Endodermal cell (in vitro differentiated cells): Measurements from ENCODE around the gene GAGE12F. TPM values are rescaled to one million over a fixed set of nuclear protein-coding genes. Genes with fewer than 3 reads are reported as not detected.
"Not testable (repeated sequence)": the region's sequence is repeated elsewhere in the genome, so short reads cannot be mapped to it uniquely, and the experiment has no call there.

Experiments used
- DNase-seq: peaks from one replicate; pipeline ENCODE4 v3.0.0-alpha.2; 2017
- H3K27ac ChIP-seq: 2 replicates; pipeline ENCODE4 v1.5.1; 2013; ENCODE audit warnings: mild to moderate bottlenecking, low read depth, low read length, moderate library complexity
- H3K27me3 ChIP-seq: 2 replicates; pipeline ENCODE4 v1.6.1; 2013; ENCODE audit warnings: mild to moderate bottlenecking, low read length, moderate library complexity; ENCODE audit not compliant: insufficient read depth, control insufficient read depth, poor library complexity, severe bottlenecking
- H3K36me3 ChIP-seq: 2 replicates; pipeline ENCODE4 v1.7.0; 2013; ENCODE audit warnings: mild to moderate bottlenecking, low read length, moderate library complexity; ENCODE audit not compliant: control insufficient read depth, insufficient read depth
- H3K4me1 ChIP-seq: one replicate; pipeline ENCODE4 v1.7.0; 2013; ENCODE audit warnings: low read length; ENCODE audit not compliant: control insufficient read depth, insufficient read depth
- H3K4me3 ChIP-seq: 2 replicates; pipeline ENCODE4 v1.5.1; 2013; ENCODE audit warnings: mild to moderate bottlenecking, low read length, moderate library complexity
- H3K9ac ChIP-seq: 2 replicates; pipeline ENCODE4 v1.6.1; 2013; ENCODE audit warnings: mild to moderate bottlenecking, low read length, moderate library complexity; ENCODE audit not compliant: poor library complexity, severe bottlenecking; ENCODE audit errors: extremely low read depth
- H3K9me3 ChIP-seq: 2 replicates; pipeline ENCODE4 v1.6.1; 2013; ENCODE audit warnings: mild to moderate bottlenecking, low read length, moderate library complexity; ENCODE audit not compliant: control insufficient read depth
- H3K27ac Mint-ChIP-seq: 2 replicates; pipeline ENCODE4 v1.8.0; 2020; ENCODE audit warnings: mixed read lengths
- H3K27me3 Mint-ChIP-seq: 2 replicates; pipeline ENCODE4 v1.8.0; 2021; ENCODE audit warnings: mild to moderate bottlenecking, mixed read lengths; ENCODE audit not compliant: insufficient read depth
- H3K36me3 Mint-ChIP-seq: 2 replicates; pipeline ENCODE4 v1.8.0; 2020; ENCODE audit warnings: low read depth, mixed read lengths
- H3K4me1 Mint-ChIP-seq: 2 replicates; pipeline ENCODE4 v1.8.0; 2020; ENCODE audit warnings: mixed read lengths
- H3K4me3 Mint-ChIP-seq: 2 replicates; pipeline ENCODE4 v1.8.0; 2020; ENCODE audit warnings: mild to moderate bottlenecking, moderate library complexity, mixed read lengths
- H3K9me3 Mint-ChIP-seq: 2 replicates; pipeline ENCODE4 v1.8.0; 2020; ENCODE audit warnings: mild to moderate bottlenecking, mixed read lengths
- WGBS, 2 experiments: methylation state at CpG; one replicate each; pipeline versions ENCODE4 v1.1.5 to v1.1.7; 2013; ENCODE audit warnings: missing lambda C conversion rate in 2 of 2, mixed read lengths in 1 of 2; ENCODE audit not compliant: insufficient coverage in 1 of 2, insufficient read length in 1 of 2; 5-methylcytosine and 5-hydroxymethylcytosine counted together
- long read RNA-seq, 4 experiments: library from polyadenylated mRNA in 2 of 4; library from RNA in 1 of 4; library from capped mRNA in 1 of 4; stranded (forward) in 3 of 4; unstranded in 1 of 4; transcript quantifications; one replicate each; pipeline ENCODE4 v2.0.0, GENCODE V29; 2020 to 2021; ENCODE audit warnings: inconsistent platforms in 1 of 4
- polyA plus RNA-seq, 2 experiments: library from polyadenylated mRNA; stranded (reverse); fragments of 50-300 nt; gene quantifications; one replicate each; pipeline ENCODE4 v1.2.3, GENCODE V29; 2013
- total RNA-seq, 2 donors: library from RNA; stranded (reverse); fragmentation: NEBNext Ultra II Directional in 1 of 2; extraction: Animal tissue kit (Norgen Biotek cat#: 25700) in 1 of 2; gene quantifications; 2 replicates in 1 of 2; 3 replicates in 1 of 2; pipeline ENCODE4 v1.2.1, GENCODE V29; 2021

The GAGE12F gene, protein sequence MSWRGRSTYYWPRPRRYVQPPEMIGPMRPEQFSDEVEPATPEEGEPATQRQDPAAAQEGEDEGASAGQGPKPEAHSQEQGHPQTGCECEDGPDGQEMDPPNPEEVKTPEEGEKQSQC
- not detected for total RNA-seq
- not detected for polyA plus RNA-seq (2013, experiment 1 of 2)
- not detected for polyA plus RNA-seq (2013, experiment 2 of 2)
- long read RNA-seq, experiment 1: 0 reads
- long read RNA-seq, experiment 2: 0 reads
- long read RNA-seq, experiment 3: 0 reads
- long read RNA-seq, experiment 4: 0 reads

DNA sequence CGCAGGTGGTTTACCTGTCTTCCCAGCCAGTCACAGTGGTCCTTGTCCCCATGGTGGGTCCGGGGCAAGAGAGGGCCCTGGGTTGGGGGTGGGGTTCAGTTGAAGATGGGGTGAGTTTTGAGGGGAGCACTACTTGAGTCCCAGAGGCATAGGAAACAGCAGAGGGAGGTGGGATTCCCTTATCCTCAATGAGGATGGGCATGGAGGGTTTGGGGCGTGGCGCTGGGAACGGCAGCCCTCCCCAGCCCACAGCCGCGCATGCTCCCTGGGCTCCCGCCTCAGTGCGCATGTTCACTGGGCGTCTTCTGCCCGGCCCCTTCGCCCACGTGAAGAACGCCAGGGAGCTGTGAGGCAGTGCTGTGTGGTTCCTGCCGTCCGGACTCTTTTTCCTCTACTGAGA, at the start of gene GAGE12F:
Gene GAGE12F (plus strand): TSS at position 301 of the 400 bp plus-strand sequence. CDS start 1,155 bp downstream, outside the sequence.
- H3K9ac ChIP-seq, H3K4me1 ChIP-seq, H3K27me3 Mint-ChIP-seq, H3K27ac Mint-ChIP-seq, H3K9me3 Mint-ChIP-seq, H3K9me3 ChIP-seq, H3K27ac ChIP-seq, H3K27me3 ChIP-seq, H3K36me3 Mint-ChIP-seq, H3K36me3 ChIP-seq, H3K4me3 ChIP-seq, H3K4me3 Mint-ChIP-seq, H3K4me1 Mint-ChIP-seq, DNase-seq: not testable (repeated sequence)
- no CpG with 5 or more reads among the region's 16 CpGs for WGBS, 2 experiments

DNA sequence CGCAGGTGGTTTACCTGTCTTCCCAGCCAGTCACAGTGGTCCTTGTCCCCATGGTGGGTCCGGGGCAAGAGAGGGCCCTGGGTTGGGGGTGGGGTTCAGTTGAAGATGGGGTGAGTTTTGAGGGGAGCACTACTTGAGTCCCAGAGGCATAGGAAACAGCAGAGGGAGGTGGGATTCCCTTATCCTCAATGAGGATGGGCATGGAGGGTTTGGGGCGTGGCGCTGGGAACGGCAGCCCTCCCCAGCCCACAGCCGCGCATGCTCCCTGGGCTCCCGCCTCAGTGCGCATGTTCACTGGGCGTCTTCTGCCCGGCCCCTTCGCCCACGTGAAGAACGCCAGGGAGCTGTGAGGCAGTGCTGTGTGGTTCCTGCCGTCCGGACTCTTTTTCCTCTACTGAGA, 28.8 kb upstream of the GAGE12F start, which contains the start of gene GAGE12C:
Gene GAGE12C (plus strand): TSS at position 301 of the 400 bp plus-strand sequence. CDS start 1,155 bp downstream, outside the sequence.
- H3K27ac Mint-ChIP-seq, H3K27ac ChIP-seq, DNase-seq, H3K36me3 Mint-ChIP-seq, H3K9me3 ChIP-seq, H3K36me3 ChIP-seq, H3K4me1 ChIP-seq, H3K4me3 Mint-ChIP-seq, H3K27me3 Mint-ChIP-seq, H3K9me3 Mint-ChIP-seq, H3K9ac ChIP-seq, H3K4me1 Mint-ChIP-seq, H3K4me3 ChIP-seq, H3K27me3 ChIP-seq: not testable (repeated sequence)
- no CpG with 5 or more reads among the region's 16 CpGs for WGBS, 2 experiments

DNA sequence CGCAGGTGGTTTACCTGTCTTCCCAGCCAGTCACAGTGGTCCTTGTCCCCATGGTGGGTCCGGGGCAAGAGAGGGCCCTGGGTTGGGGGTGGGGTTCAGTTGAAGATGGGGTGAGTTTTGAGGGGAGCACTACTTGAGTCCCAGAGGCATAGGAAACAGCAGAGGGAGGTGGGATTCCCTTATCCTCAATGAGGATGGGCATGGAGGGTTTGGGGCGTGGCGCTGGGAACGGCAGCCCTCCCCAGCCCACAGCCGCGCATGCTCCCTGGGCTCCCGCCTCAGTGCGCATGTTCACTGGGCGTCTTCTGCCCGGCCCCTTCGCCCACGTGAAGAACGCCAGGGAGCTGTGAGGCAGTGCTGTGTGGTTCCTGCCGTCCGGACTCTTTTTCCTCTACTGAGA, 19.2 kb upstream of the GAGE12F start, which contains the start of gene GAGE12D:
Gene GAGE12D (plus strand): TSS at position 301 of the 400 bp plus-strand sequence. CDS start 1,155 bp downstream, outside the sequence.
- H3K27me3 ChIP-seq, DNase-seq, H3K4me3 ChIP-seq, H3K36me3 ChIP-seq, H3K9ac ChIP-seq, H3K4me1 Mint-ChIP-seq, H3K27me3 Mint-ChIP-seq, H3K27ac ChIP-seq, H3K27ac Mint-ChIP-seq, H3K4me3 Mint-ChIP-seq, H3K36me3 Mint-ChIP-seq, H3K9me3 Mint-ChIP-seq, H3K4me1 ChIP-seq, H3K9me3 ChIP-seq: not testable (repeated sequence)
- no CpG with 5 or more reads among the region's 16 CpGs for WGBS, 2 experiments

DNA sequence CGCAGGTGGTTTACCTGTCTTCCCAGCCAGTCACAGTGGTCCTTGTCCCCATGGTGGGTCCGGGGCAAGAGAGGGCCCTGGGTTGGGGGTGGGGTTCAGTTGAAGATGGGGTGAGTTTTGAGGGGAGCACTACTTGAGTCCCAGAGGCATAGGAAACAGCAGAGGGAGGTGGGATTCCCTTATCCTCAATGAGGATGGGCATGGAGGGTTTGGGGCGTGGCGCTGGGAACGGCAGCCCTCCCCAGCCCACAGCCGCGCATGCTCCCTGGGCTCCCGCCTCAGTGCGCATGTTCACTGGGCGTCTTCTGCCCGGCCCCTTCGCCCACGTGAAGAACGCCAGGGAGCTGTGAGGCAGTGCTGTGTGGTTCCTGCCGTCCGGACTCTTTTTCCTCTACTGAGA, 9.7 kb upstream of the GAGE12F start, which contains the start of gene GAGE12E:
Gene GAGE12E (plus strand): TSS at position 301 of the 400 bp plus-strand sequence. CDS start 1,155 bp downstream, outside the sequence.
- H3K27me3 Mint-ChIP-seq, H3K36me3 Mint-ChIP-seq, H3K4me1 ChIP-seq, H3K4me1 Mint-ChIP-seq, H3K4me3 Mint-ChIP-seq, H3K9me3 ChIP-seq, H3K9ac ChIP-seq, H3K27ac ChIP-seq, H3K4me3 ChIP-seq, H3K9me3 Mint-ChIP-seq, DNase-seq, H3K36me3 ChIP-seq, H3K27me3 ChIP-seq, H3K27ac Mint-ChIP-seq: not testable (repeated sequence)
- WGBS, 2 experiments: no CpG with 5 or more reads among the region's 16 CpGs

DNA sequence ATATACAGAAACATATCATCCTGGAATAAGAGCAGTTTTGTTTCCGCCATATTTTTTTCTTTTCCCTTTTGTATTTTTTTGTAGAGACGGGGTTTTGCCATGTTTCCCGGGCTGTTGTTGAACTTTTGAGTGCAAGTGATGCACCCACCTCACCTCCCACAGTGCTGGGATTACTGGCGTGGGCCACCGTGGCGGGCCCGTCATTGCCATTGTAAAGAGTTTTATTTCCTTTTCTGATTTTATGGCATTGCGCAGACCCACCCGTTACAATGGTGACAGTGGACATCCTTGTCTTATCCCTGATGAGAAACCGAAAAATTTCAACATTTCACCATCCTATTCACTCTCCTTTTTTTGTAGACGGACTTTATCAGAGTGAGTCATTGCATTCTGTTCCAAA, 8.1 kb downstream of the GAGE12F start:
- WGBS, 2 experiments: no CpG with 5 or more reads among the region's 11 CpGs
- not testable (repeated sequence) for H3K4me1 Mint-ChIP-seq

DNA sequence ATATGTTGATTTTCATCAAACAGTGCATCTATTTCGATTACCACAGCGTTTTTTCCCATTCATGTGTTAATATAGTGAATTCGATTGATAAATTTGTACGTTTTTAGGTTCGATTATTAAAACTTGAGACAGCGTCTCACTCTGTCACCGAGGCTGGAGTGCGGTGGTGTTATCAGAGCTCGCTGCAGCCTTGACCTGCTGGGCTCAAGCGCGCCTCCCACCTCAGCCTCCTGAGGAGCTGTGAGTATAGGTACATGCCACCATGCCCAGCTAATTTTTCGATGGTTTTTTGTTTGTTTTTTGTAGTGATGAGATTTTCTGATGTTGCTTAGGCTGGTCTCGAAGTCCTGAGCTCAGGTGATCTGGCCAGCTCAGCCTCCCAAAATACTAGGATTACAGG, 8.5 kb downstream of the GAGE12F start:
- not testable (repeated sequence) for H3K4me3 Mint-ChIP-seq, H3K36me3 Mint-ChIP-seq, H3K27ac Mint-ChIP-seq, H3K27me3 ChIP-seq, H3K9ac ChIP-seq, H3K9me3 Mint-ChIP-seq, H3K4me1 Mint-ChIP-seq, H3K36me3 ChIP-seq, DNase-seq, H3K4me3 ChIP-seq, H3K9me3 ChIP-seq, H3K27ac ChIP-seq, H3K4me1 ChIP-seq, H3K27me3 Mint-ChIP-seq
- WGBS, 2 experiments: 96% methylated on average over 7 of the region's 13 CpGs; no CpG with 5 or more reads in 1 of the 2 experiments

More for the DNA sequence above, 8.1 kb downstream of the GAGE12F start:
- H3K36me3 ChIP-seq, H3K9ac ChIP-seq, H3K27ac ChIP-seq, H3K4me1 ChIP-seq, H3K27ac Mint-ChIP-seq, H3K4me3 Mint-ChIP-seq, H3K9me3 ChIP-seq, H3K27me3 ChIP-seq, H3K36me3 Mint-ChIP-seq, H3K9me3 Mint-ChIP-seq, DNase-seq, H3K27me3 Mint-ChIP-seq, H3K4me3 ChIP-seq: not testable (repeated sequence)

DNA sequence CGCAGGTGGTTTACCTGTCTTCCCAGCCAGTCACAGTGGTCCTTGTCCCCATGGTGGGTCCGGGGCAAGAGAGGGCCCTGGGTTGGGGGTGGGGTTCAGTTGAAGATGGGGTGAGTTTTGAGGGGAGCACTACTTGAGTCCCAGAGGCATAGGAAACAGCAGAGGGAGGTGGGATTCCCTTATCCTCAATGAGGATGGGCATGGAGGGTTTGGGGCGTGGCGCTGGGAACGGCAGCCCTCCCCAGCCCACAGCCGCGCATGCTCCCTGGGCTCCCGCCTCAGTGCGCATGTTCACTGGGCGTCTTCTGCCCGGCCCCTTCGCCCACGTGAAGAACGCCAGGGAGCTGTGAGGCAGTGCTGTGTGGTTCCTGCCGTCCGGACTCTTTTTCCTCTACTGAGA, 9.5 kb downstream of the GAGE12F start, which contains the start of gene GAGE12G:
Gene GAGE12G (plus strand): TSS at position 301 of the 400 bp plus-strand sequence. CDS start 1,155 bp downstream, outside the sequence.
- not testable (repeated sequence) for H3K36me3 Mint-ChIP-seq, H3K4me1 ChIP-seq, H3K9ac ChIP-seq, H3K4me3 ChIP-seq, H3K27me3 Mint-ChIP-seq, H3K27ac Mint-ChIP-seq, H3K9me3 Mint-ChIP-seq, H3K27ac ChIP-seq, H3K4me1 Mint-ChIP-seq, H3K9me3 ChIP-seq, H3K27me3 ChIP-seq, DNase-seq, H3K4me3 Mint-ChIP-seq, H3K36me3 ChIP-seq
- WGBS, 2 experiments: no CpG with 5 or more reads among the region's 16 CpGs
